Mesendoderm (in vitro differentiated cells): Measurements from ENCODE around the gene RFX3.

Source experiments
- DNase-seq: peaks from one replicate; pipeline ENCODE4 v3.0.0; 2013
- H2AK5ac ChIP-seq: 2 replicates; pipeline ENCODE4 v1.6.1; 2013; ENCODE audit warnings: low read length, inconsistent platforms
- H2BK120ac ChIP-seq: 2 replicates; pipeline ENCODE4 v1.6.1; 2013; ENCODE audit warnings: low read depth, mild to moderate bottlenecking, low read length, moderate library complexity, mixed read lengths
- H2BK15ac ChIP-seq: replicated peaks from 2 replicates; pipeline ENCODE4 v1.6.1; 2013; ENCODE audit warnings: low read depth, mild to moderate bottlenecking, moderate library complexity
- H2BK5ac ChIP-seq: 2 replicates; pipeline ENCODE4 v1.6.1; 2013; ENCODE audit warnings: low read length, inconsistent platforms
- H3K18ac ChIP-seq: 2 replicates; pipeline ENCODE4 v1.6.1; 2013; ENCODE audit warnings: mild to moderate bottlenecking, low read length, mixed read lengths
- H3K23ac ChIP-seq: one replicate; pipeline ENCODE4 v1.6.1; 2013; ENCODE audit warnings: low read length
- H3K27ac ChIP-seq: 2 replicates; pipeline ENCODE4 v1.5.1; 2013; ENCODE audit warnings: low read depth, mild to moderate bottlenecking, inconsistent platforms, low read length, moderate library complexity
- H3K27me3 ChIP-seq: 2 replicates; pipeline ENCODE4 v1.6.1; 2013; ENCODE audit warnings: low read length, control low read depth, mild to moderate bottlenecking, inconsistent platforms; ENCODE audit not compliant: insufficient read depth, poor library complexity
- H3K36me3 ChIP-seq: 2 replicates; pipeline ENCODE4 v1.6.1; 2013; ENCODE audit warnings: low read length, inconsistent platforms; ENCODE audit not compliant: control insufficient read depth, insufficient read depth
- H3K4ac ChIP-seq: one replicate; pipeline ENCODE4 v1.6.1; 2013; ENCODE audit warnings: low read depth, mild to moderate bottlenecking, low read length, moderate library complexity
- H3K4me1 ChIP-seq: 2 replicates; pipeline ENCODE4 v1.6.1; 2013; ENCODE audit warnings: low read depth, low read length, inconsistent platforms; ENCODE audit not compliant: control insufficient read depth
- H3K4me2 ChIP-seq: 2 replicates; pipeline ENCODE4 v1.6.1; 2013; ENCODE audit warnings: low read length
- H3K4me3 ChIP-seq: 2 replicates; pipeline ENCODE4 v1.5.1; 2013; ENCODE audit warnings: mild to moderate bottlenecking, low read length
- H3K56ac ChIP-seq: one replicate; pipeline ENCODE4 v1.6.1; 2013; ENCODE audit warnings: low read length
- H3K79me1 ChIP-seq: 2 replicates; pipeline ENCODE4 v1.6.1; 2013; ENCODE audit warnings: low read length, inconsistent platforms
- H3K79me2 ChIP-seq: 2 replicates; pipeline ENCODE4 v1.6.1; 2013; ENCODE audit warnings: mild to moderate bottlenecking, low read length; ENCODE audit not compliant: control insufficient read depth, insufficient read depth
- H3K9ac ChIP-seq: 2 replicates; pipeline ENCODE4 v1.6.1; 2013; ENCODE audit warnings: low read length, inconsistent platforms
- H4K5ac ChIP-seq: one replicate; pipeline ENCODE4 v1.6.1; 2013; ENCODE audit warnings: low read length
- H4K8ac ChIP-seq: one replicate; pipeline ENCODE4 v1.6.1; 2013; ENCODE audit warnings: low read depth, mild to moderate bottlenecking, control low read depth, low read length, moderate library complexity
- WGBS: extraction: QIAGEN DNeasy Blood & Tissue Kit; methylation state at CpG from one replicate; pipeline ENCODE4 v1.1.7; 2013; ENCODE audit warnings: low lambda C conversion rate, missing lambda C conversion rate; ENCODE audit not compliant: insufficient coverage; ENCODE audit errors: extremely low coverage; 5-methylcytosine and 5-hydroxymethylcytosine counted together

The RFX3 gene

GRCh38 chr9:3548648-3549047 is 22.8 kb upstream of the RFX3 start:
- no peaks in the 10 kb centered on the region for H3K36me3 ChIP-seq
- no peak overlapping the region for H3K4me3 ChIP-seq
- H3K23ac ChIP-seq = no peak overlapping the region
- no peak overlapping the region for H2BK120ac ChIP-seq
- no peak overlapping the region for H3K9ac ChIP-seq
- WGBS = no CpG with 5 or more reads among the region's 1 CpG
- DNase-seq = no peak
- H3K4me1 ChIP-seq = no peaks in the 10 kb centered on the region
- H4K8ac ChIP-seq = no peak overlapping the region
- no peak overlapping the region for H3K27ac ChIP-seq
- no peaks in the 10 kb centered on the region for H3K79me2 ChIP-seq
- H3K4ac ChIP-seq = no peak overlapping the region
- H2AK5ac ChIP-seq = no peak overlapping the region
- H4K5ac ChIP-seq = no peak overlapping the region
- H3K18ac ChIP-seq = no peak overlapping the region
- H3K4me2 ChIP-seq = no peak overlapping the region
- H3K79me1 ChIP-seq = no peaks in the 10 kb centered on the region
- H3K56ac ChIP-seq = no peak overlapping the region
- no peak overlapping the region for H2BK15ac ChIP-seq
- no peak overlapping the region for H2BK5ac ChIP-seq
- no peaks in the 10 kb centered on the region for H3K27me3 ChIP-seq

GRCh38 chr9:3541206-3541605 is 15.4 kb upstream of the RFX3 start:
- Histone ChIP-seq H3K36me3 (no peaks in the 10 kb centered on the region), H3K23ac (no peak overlapping the region), H2BK15ac (no peak overlapping the region), H4K5ac (no peak overlapping the region), H2BK120ac (no peak overlapping the region), H3K56ac (no peak overlapping the region), H3K79me1 (no peaks in the 10 kb centered on the region), H3K4ac (no peak overlapping the region), H3K4me2 (no peak overlapping the region), H3K4me3 (no peak overlapping the region), H2BK5ac (no peak overlapping the region), H3K9ac (no peak overlapping the region), H3K18ac (no peak overlapping the region), H3K27me3 (no peaks in the 10 kb centered on the region), H3K4me1 (no peaks in the 10 kb centered on the region), H2AK5ac (no peak overlapping the region), H4K8ac (no peak overlapping the region), H3K79me2 (no peaks in the 10 kb centered on the region), H3K27ac (no peak overlapping the region)
- no peak for DNase-seq
- WGBS = no CpG with 5 or more reads among the region's 1 CpG

GRCh38 chr9:3534614-3535404 is 9.0 kb upstream of the RFX3 start:
- no peak overlapping the region for H2BK15ac ChIP-seq
- no peak overlapping the region for H3K27ac ChIP-seq
- no peak overlapping the region for H3K4me3 ChIP-seq
- H3K4me1 ChIP-seq = no peaks in the 10 kb centered on the region
- no peak overlapping the region for H3K9ac ChIP-seq
- no peak for DNase-seq
- H3K56ac ChIP-seq = no peak overlapping the region
- H3K4me2 ChIP-seq = no peak overlapping the region
- no peak overlapping the region for H2AK5ac ChIP-seq
- H3K79me1 ChIP-seq = no peaks in the 10 kb centered on the region
- H3K23ac ChIP-seq = no peak overlapping the region
- H4K5ac ChIP-seq = no peak overlapping the region
- no peak overlapping the region for H3K4ac ChIP-seq
- no peaks in the 10 kb centered on the region for H3K27me3 ChIP-seq
- no peak overlapping the region for H2BK120ac ChIP-seq
- H3K36me3 ChIP-seq = no peaks in the 10 kb centered on the region
- H3K18ac ChIP-seq = no peak overlapping the region
- H3K79me2 ChIP-seq = no peaks in the 10 kb centered on the region
- WGBS = 100% methylated on average over 2 of the region's 6 CpGs
- H4K8ac ChIP-seq = peak overlapping the region; percentile 39
- no peak overlapping the region for H2BK5ac ChIP-seq

GRCh38 chr9:3532158-3532557 is 6.4 kb upstream of the RFX3 start:
- Histone ChIP-seq H3K4me1 (peaks cover 4% of the 10 kb centered on the region), H3K27me3 (no peaks in the 10 kb centered on the region), H2AK5ac (no peak overlapping the region), H3K27ac (no peak overlapping the region), H3K79me1 (peaks cover 1% of the 10 kb centered on the region), H3K56ac (no peak overlapping the region), H3K23ac (no peak overlapping the region), H3K9ac (no peak overlapping the region), H4K5ac (no peak overlapping the region), H3K18ac (no peak overlapping the region), H3K4me2 (no peak overlapping the region), H2BK5ac (no peak overlapping the region), H4K8ac (no peak overlapping the region), H3K4ac (no peak overlapping the region), H2BK120ac (no peak overlapping the region), H2BK15ac (no peak overlapping the region), H3K36me3 (no peaks in the 10 kb centered on the region), H3K79me2 (peaks cover 3% of the 10 kb centered on the region), H3K4me3 (no peak overlapping the region)
- no peak for DNase-seq

GRCh38 chr9:3528451-3528850 is 2.6 kb upstream of the RFX3 start:
- Histone ChIP-seq H3K27ac (no peak overlapping the region), H4K8ac (no peak overlapping the region), H3K4me3 (no peak overlapping the region), H3K23ac (no peak overlapping the region), H3K9ac (no peak overlapping the region), H3K4me1 (peaks cover 5% of the 10 kb centered on the region), H3K4me2 (no peak overlapping the region), H3K79me2 (peaks cover 13% of the 10 kb centered on the region), H2BK5ac (no peak overlapping the region), H3K18ac (no peak overlapping the region), H3K79me1 (peaks cover 1% of the 10 kb centered on the region), H3K36me3 (no peaks in the 10 kb centered on the region), H2BK15ac (no peak overlapping the region), H3K27me3 (no peaks in the 10 kb centered on the region), H2AK5ac (no peak overlapping the region), H2BK120ac (no peak overlapping the region), H3K4ac (no peak overlapping the region), H3K56ac (no peak overlapping the region), H4K5ac (no peak overlapping the region)
- no CpG with 5 or more reads among the region's 7 CpGs for WGBS
- no peak for DNase-seq
